GM21529 (cell line): ENCODE results near the gene LPCAT2.
"Not testable (repeated sequence)": the region's sequence is repeated elsewhere in the genome, so short reads cannot be mapped to it uniquely, and the experiment has no call there.

Experiments
- ATAC-seq: cut with Tn5 transposase; IDR thresholded peaks from one replicate; pipeline ENCODE4 v1.9.1; 2021; ENCODE audit not compliant: unreplicated experiment

The LPCAT2 gene

DNA sequence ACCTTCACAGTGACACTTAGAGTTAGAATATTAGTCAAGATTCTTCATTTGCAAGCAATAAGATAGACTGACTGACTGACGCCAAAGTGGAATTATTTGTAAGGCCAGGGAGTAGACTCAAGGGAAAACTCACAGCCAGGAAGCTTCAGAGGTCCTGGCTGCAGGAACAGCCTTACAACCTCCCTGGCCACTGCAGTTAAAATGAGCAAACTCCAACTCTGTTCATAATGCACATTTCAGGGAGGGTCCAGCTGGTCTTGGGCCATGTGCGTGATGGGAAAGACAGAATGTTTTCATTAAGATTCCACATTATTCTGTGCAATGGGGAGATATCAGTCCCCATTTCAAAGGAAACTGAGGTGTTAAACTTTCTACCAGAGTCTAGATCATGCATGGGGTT is 67.5 kb downstream of the LPCAT2 start:
- ATAC-seq = no peak

DNA sequence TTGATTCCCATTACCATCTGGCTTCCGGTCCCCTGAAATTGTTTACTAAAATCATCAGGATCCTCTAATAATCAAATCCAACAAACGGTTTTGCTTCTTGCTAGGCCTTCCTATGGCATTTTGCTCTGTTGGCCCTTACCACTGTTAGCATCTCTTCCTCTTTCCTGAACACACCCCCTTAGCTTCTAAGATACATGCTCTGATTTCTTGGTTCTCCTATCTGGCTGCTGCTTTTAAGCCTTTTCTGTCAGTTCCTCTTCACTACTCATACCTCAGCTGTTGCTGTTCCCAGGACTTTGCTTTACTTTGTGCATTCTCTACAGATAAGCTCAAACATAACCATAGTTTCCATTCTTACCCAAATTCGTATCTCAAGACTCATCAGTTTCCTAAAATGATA is 69.0 kb downstream of the LPCAT2 start:
- ATAC-seq = no peak

GRCh38 chr16:55585631-55586030 is 76.8 kb downstream of the LPCAT2 start:
- no peak for ATAC-seq

- ATAC-seq = no peak
These were observed 79.9 kb downstream of the LPCAT2 start for GRCh38 chr16:55588799-55589198.

- no peak for ATAC-seq
These were observed 83.4 kb downstream of the LPCAT2 start for GRCh38 chr16:55592306-55592705.

- no peak for ATAC-seq
These were observed 89.1 kb downstream of the LPCAT2 start for GRCh38 chr16:55597928-55598327.

- ATAC-seq = no peak
These were observed 97.0 kb downstream of the LPCAT2 start for GRCh38 chr16:55605754-55606336.

- no peak for ATAC-seq
These were observed 104.9 kb downstream of the LPCAT2 start for GRCh38 chr16:55613613-55614335.

- no peak for ATAC-seq
These were observed 106.2 kb downstream of the LPCAT2 start for GRCh38 chr16:55615071-55615470.

GRCh38 chr16:55615670-55616069 is 106.8 kb downstream of the LPCAT2 start:
- ATAC-seq = not testable (repeated sequence)

DNA sequence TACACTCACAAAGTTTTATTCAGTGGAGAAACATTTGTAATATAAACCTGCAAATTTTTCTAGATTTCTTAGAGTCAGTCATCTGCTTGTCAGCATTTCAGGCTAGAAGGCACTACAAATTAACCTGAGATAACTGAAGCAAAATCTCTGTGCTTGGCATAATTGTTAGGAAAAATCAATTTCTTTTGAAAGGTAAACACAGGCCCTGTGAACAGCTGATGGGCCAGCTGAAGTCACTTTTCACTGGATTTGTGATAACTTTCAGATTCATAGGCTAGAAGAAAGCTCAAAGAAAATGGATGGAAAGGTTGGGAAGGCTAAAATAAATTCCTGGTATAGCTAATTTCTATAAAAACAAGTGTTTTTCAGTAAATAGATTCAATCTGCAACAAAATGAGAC is 112.9 kb downstream of the LPCAT2 start:
- no peak for ATAC-seq

DNA sequence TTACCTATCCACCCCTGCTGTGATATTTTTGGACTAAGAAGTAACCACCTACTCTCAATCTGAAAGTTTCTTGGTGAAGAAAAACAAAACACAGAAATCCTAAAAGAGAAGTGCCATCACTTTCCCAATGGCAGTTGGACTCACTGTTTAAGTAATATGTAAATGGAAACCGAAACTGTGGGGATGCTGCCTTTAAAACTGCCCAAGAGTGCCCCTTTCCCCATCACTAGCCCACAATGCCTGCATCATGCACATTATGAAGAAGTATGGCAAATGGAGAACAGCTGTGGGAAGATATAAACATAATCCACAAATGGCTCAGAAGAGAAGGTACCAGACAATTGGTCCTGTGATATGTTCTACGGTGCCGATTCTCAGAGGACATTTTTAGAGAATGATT is 113.4 kb downstream of the LPCAT2 start:
- no peak for ATAC-seq

DNA sequence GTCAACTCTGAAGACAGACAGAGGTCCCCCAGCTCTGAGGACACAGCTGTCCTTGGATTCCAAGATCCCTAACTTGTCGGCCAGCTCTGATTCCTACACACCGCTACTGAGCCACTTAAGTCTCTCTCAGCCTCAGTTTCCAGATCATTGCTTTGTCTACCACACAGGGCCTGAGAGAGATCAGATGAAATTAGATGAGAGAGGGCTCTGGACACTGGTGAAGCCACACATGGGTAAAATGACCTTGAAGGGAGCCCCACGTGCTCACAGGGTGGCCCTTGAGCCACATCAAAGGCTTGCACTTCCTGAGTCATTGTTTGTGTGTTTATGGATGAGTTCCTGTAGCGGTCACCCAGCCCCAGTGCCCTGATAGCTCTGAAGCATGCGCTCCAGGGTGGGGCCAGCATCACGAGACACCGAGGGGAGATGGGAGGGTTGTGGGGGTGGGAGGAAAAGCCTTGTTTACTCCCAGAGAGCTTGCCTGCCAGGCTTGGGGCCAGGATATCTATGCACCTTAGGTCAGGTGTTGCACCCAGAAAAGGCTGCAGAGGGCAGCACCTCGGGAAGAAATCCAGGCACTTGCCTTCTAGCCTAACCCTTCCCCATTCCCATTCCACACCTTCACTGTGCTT is 114.2 kb downstream of the LPCAT2 start:
- ATAC-seq = no peak

- no peak for ATAC-seq
These were observed 114.8 kb downstream of the LPCAT2 start for GRCh38 chr16:55623640-55624039.

DNA sequence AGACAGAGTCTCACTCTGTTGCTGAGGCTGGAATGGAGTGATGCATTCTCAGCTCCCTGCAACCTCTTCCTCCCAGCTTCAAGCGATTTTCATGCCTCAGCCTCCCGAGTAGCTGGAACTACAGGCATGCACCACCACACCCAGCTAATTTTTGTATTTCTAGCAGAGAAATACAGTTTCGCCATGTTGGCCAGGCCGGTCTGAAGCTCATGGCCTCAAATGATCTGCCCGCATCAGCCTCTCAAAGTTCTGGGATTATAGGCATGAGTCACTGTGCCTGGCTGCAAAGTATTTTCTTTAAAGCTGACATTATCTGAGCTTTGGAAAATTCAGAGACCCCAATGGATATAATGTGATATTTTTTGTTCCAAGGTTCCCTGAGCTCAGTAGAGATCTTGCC is 115.8 kb downstream of the LPCAT2 start:
- no peak for ATAC-seq

DNA sequence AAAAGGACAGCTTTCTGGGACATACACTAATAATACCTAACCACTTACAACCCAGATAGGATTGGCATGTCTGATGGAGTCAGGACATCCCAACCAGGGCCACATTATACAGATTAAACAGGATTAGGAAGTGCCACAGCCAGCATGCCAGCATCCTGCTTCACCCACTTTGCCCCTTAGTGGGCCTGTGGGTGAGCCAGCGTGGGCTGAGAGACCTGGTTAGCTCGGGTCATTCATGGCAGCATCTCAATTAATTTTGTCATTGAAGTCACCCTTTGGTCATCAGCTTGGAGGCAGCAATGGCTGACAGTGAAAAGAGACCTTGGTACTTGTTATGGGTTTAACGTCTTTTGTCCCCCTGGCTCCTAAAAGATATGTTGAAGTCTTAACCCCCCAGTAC is 117.0 kb downstream of the LPCAT2 start:
- no peak for ATAC-seq

DNA sequence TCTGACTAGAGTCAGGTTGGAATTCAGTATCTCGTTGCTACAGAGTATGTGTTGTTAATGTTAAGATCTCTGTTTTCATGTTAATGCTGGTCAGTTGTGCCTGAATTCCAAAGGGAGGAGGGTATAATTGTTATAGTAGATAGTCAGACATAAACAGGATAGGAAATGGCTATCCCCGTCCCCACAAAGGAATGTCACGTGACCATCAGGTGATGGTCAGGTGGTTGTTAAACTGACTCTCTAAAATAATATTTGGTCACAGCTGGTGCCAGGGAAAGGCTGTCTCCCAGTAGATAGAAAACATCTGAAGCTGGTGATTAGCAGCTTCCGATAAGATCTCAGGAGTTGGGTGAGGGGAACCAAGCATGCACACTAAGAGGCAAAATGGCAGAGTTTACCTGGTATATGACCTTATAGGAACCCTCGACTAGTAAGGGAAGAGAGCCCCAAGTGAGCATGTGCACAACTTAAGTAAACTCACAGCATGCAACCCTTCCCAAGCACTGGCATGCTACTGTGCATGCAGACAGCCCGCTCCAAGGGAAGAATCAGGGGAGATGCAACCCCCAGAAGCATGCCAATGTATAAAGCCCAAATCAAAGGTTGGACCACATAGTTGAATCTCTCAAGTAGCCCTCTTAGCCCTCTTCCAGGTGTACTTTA is 119.6 kb downstream of the LPCAT2 start:
- ATAC-seq = no peak

DNA sequence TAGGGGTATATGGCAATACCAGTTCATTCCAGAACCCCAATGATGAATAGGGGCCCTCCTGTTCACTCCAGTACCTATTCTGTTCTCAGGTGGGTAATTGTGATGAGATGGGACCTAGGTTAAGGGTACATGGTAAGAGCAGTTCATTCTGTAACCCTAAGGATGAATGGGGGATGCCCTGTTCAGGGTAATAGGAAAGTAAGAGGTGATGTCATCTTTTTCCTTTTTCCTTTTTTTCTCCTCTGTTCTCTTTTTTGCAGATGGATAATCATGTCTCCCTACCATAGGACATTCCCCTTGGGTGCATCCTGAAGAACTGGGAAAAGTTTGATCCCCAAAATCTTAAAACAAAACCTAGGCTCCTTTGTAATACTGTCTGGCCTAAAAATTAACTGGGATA is 121.9 kb downstream of the LPCAT2 start:
- no peak for ATAC-seq

DNA sequence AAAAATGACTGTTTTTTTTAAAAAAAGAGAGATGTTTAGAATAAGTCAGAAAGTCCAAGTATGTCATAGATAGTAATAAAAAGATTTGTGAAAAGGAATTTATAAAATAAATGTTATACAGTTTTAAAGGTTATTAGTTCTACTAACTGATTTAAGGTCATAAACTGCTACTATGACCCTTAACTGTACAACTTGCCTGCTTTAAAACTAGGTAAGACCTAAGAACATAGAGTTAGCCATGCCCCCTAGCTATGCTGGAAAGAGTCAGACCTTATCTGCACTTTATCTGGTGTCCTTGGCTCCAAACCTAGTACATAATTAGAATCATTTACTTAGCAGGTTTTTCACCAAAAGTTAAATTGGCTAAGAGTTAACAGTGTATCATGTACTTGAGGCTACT is 123.4 kb downstream of the LPCAT2 start:
- ATAC-seq = no peak

- ATAC-seq = no peak
These were observed 125.3 kb downstream of the LPCAT2 start for GRCh38 chr16:55634193-55634592.
